ENCODE measurements around the gene CHTF8.

Gene CHTF8

GRCh38 chr16:69085032-69085695 is 47.2 kb downstream of the CHTF8 start:
- no peak for DNase-seq (ENCODE audit: low read depth, low spot score)

GRCh38 chr16:69084289-69084688 is 48.1 kb downstream of the CHTF8 start:
- no peak for DNase-seq (ENCODE audit: low read depth, low spot score)

DNA sequence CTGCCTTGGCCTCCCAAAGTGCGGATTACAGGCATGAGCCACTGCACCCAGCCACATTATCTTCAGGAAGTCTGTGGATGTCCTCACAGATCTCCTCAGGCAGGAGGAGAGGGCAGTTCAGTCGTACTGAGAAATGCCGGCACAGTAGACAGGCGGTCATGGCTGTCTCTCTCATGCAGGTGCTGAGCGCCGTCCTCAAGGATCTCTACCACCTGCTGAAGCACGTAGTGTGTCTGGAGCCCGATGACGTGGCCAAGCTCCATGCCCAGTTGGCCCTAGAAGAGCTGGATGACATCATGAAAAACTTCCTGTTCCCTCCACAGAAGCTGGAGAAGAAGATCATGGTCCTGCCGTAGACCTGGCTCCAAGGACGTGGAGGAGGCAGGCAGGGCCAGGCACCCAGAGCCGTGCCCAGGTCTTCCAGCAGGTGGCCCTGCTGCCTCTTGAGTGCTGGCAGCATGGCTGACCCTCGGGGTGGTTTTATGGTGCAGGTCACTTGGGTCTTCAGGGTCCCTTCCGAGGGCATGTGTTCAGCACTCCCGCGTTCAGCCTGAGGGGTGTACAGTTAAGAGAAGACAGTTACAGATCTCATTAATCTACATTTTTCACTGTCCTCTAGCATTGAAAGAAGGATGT is 49.0 kb downstream of the CHTF8 start:
- DNase-seq (ENCODE audit: low read depth, low spot score) = peak; percentile 48

GRCh38 chr16:69079697-69080096 is 52.7 kb downstream of the CHTF8 start:
- DNase-seq (ENCODE audit: low read depth, low spot score) = no peak

DNA sequence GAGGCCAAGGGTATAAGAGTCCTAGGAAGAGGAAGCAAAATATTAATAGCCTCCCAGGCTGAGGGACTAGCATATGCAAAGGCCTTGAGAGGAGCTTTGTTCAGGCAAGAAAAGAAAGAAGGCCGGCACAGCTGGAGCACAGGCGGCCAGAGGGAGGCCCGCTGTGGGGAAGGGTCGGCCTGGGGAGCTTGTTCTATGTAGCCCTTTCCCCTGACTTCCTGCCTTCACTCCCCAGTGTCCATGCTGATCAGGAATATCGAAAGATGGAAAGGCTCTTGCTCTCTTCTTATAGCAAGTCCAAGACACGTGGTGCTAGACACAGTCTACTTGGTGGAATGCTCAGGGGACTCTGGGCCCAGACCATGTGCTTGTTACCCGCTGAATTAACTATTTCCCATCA is 54.3 kb downstream of the CHTF8 start:
- DNase-seq (ENCODE audit: low read depth, low spot score) = peak; percentile 70

- DNase-seq (ENCODE audit: low read depth, low spot score) = no peak
Observed at GRCh38 chr16:69077251-69077650, 55.1 kb downstream of the CHTF8 start.

DNA sequence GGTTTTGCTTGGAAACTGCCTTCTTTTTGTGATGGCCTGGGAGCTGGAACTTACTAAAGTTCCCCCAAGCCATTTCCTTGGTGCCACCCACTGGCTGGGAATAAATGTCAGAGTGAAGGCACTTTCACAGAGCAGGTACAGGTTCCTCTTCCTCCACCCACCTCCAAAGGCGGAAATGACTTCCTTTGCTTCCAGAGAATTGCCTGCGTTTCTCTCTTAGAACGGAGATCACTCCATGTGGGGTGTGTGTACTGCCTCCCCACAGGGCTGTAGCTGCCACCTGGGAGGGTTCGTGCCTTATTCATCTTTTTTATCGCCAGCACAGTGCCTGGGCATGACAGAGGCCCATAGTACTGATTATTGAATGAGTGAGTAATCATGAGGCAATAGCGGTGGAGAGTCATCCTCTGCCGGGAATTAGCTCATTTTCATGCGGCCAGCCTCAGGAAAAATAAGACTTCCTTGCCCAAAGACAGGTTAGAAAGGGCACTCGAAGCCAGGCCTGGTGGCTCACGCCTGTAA is 59.1 kb downstream of the CHTF8 start:
- peak; percentile 66 for DNase-seq (ENCODE audit: low read depth, low spot score)

- no peak for DNase-seq (ENCODE audit: low read depth, low spot score)
Observed at GRCh38 chr16:69072640-69072974, 59.8 kb downstream of the CHTF8 start.

- DNase-seq (ENCODE audit: low read depth, low spot score) = peak; percentile 68
Observed at GRCh38 chr16:69071036-69071435, 61.4 kb downstream of the CHTF8 start.

- no peak for DNase-seq (ENCODE audit: low read depth, low spot score)
Observed at GRCh38 chr16:69069504-69069903, 62.9 kb downstream of the CHTF8 start.

Measured in ELF-1 (cell line).